Measurements from ENCODE around the gene TUBB1.
A peak's percentile ranks its signal among the peaks of the same experiment; 100 is the strongest.
"Not testable (repeated sequence)": the region's sequence is repeated elsewhere in the genome, so short reads cannot be mapped to it uniquely, and the experiment has no call there.

The TUBB1 gene

DNA sequence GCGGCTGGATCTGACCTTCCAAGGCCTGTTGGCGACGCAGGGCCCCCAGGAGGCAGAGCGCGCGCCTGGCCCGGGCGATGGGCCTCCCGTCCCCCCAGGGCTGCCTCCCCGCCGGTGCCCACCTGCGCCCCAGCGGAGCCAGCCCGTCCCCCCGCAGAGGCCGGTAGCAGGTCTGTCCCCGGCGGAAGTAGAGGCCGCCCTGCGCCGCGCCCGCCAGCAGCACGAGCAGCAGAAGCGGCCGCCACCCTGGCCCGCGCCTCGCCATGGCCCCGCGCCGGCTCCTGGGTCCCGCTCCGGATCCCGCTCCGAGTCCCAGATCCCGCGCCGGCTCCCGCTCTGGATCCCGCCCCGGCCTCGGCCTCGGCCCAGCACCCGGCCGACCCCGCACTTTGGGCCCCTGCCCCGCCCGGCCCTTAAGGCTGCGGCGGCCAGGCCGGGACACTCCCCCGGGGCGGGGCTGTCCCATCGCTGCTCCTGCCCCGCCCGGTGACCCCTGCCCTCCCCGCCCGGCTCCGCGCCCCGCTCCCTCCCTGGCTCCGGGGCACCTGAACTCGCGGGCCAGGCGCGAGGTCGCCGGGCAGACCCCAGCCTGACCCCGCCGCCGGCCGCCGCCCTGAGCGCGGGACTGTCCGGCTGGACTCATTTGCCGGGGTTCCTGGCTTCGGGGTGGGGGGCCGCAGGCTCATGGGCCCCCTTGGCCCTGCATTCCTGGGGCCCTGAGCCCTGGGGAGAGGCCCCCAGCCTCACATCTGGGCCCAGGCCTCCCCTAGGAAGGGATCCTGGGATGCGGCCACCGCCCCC, 12.2 kb upstream of the TUBB1 start, which contains the start of gene CTSZ:
Gene CTSZ (minus strand): TSS at position 391 of the 801 bp plus-strand sequence. CDS start 126 bp downstream, at position 265.
- DNase-seq = peak; percentile 45 to 63

DNA sequence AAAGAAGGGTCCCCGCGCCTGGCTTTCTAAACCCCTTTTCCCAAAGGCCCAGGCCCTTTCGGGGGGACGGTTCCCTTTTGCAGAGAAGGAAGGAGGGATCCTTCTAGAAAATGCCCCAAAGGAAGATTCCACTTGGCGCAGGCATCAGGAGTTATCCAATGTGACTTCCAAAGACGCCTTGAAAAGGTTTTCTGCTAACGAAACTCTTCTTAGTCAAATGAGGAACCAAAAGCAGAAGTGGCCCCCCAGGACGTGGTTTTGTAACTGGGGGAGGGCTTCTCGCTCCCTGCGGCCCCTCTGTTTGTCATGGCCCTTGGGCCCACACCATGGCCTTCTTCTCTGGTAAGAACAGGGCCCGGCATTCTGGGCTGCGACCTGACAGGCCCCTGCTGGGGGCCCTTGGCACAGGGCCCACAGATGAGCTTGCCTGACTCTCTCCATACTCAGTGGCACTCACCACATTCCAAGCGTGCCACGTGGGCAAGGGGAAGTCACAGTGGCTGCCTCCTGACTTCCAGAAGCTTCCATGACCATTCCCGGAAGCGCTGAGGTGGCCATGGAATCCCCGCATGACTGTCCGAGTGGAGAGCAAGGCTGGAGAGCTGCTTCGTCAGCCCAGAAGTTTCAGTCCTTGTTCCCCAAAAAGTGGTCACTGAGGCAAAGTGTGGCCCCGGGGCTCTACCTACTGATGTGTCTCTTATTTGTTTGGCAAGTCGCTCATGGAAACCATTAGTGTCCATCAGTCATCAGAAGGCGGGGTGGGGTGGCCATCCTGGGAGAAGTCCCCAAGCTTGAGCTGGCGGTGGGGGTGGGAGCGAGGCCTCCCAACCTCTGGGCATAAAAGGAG, 11.3 kb upstream of the TUBB1 start:
- peak; percentile 31 to 82 for DNase-seq

DNA sequence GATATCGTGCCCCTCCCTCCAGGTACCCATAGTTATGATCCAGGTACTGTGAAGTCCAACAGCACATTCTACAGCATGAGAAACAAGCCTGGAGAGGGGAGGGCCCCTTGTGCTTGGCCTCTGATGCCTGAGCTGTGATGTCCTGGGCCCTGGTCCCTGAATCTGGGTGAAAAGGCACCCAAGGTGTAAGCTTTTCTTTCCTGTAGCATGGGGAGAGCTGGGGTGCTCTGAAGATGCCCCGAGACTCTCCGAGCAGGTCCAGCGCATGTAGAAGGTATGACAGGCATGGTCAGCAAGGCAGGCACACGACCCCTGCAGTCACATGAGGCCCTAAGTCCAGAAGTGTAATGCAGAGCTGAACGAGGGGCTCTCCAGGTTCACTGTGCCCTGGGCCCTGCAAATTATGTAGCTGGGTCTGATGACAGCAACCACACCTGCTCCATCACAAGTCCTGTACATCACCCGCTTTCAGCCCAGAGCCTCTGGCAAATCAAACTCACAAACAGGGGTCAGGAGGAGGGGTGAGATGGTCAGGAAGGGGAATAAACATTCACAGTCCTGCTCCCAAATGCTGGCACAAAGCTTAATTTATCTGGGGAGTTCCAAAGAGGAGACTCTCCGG, 10.4 kb upstream of the TUBB1 start:
- no peak for DNase-seq

DNA sequence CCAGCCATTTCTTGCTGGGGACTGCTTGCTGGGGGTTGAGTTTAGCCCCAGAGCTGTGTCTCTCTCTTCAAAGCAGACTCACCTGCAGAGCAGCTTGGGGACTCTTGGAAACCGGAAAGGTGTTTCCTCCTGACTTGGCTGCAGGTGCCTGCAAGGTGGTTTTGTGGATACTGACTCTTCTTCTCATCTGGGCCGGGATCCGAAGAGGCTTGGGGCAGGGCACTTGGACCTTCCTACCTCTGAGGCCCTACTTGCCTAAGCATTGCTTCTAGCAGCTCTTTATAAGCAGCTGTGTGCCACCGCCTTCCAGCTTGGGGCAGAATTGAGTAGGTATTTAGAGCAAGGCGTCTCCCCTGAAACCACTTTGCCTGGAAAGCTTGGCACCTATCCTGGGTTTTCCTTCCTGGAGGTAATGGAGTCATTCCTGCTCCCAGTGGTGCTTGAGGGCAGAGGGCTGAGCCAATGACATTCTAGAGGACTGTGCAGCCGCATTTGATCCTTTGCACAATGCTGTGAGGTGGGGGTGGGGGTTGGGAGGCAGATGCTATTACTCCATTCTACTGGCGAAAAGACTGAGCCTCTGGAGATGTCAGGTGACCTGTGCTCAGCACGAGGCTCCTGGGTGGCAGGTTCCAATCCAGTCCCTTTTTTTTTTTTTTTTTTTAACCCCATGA, 8.8 kb upstream of the TUBB1 start:
- DNase-seq = no peak

DNA sequence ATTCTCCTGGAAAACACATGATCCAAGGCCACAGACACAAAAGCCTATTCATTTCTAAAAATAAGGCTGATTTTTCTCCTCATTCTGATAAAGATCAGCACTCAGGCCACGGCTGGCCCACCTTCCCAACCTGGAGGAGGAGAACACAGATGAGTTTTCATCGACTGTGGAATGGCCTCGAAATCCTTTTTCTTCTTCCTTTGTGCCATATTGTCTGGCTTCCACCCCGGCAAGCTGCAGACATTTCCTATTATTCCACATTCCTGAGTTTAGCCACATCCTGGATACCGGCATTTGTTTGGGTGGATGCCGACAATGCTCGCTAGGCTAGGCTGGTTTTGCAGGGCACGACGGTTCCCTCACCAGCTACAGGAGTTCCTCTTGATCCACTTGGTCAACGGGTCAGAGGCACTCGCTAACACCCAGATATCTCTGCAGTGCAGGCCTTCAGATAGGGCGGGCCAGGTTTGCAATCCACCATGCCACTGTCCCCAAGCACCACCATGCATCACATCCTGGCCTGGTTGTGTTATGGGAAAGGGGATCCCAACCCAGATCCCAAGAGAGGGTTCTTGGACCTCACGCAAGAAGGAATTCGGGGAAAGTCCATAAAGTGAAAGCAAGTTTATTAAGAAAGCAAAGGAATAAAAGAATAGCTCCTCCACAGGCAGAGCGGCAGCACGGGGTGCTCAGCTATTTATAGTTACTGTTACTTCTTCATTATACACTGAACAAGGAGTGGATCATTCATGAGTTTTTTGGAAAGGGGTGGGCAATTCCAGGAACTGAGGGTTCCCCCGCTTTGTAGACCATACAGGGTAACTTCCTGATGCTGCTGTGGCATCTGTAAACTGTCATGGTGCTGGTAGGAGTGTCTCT, 8.0 kb upstream of the TUBB1 start:
- DNase-seq = no peak

DNA sequence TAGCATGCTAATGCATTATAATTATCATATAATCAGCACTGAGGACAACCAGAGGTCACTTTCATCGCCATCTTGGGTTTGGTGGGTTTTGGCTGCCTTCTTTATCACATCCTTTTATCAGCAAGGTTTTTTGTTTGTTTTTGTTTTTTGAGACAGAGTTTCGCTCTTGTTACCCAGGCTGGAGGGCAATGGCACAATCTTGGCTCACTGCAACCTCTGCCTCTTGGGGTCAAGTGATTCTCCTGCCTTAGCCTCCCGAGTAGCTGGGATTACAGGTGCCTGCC, 7.4 kb upstream of the TUBB1 start:
- not testable (repeated sequence) for DNase-seq

DNA sequence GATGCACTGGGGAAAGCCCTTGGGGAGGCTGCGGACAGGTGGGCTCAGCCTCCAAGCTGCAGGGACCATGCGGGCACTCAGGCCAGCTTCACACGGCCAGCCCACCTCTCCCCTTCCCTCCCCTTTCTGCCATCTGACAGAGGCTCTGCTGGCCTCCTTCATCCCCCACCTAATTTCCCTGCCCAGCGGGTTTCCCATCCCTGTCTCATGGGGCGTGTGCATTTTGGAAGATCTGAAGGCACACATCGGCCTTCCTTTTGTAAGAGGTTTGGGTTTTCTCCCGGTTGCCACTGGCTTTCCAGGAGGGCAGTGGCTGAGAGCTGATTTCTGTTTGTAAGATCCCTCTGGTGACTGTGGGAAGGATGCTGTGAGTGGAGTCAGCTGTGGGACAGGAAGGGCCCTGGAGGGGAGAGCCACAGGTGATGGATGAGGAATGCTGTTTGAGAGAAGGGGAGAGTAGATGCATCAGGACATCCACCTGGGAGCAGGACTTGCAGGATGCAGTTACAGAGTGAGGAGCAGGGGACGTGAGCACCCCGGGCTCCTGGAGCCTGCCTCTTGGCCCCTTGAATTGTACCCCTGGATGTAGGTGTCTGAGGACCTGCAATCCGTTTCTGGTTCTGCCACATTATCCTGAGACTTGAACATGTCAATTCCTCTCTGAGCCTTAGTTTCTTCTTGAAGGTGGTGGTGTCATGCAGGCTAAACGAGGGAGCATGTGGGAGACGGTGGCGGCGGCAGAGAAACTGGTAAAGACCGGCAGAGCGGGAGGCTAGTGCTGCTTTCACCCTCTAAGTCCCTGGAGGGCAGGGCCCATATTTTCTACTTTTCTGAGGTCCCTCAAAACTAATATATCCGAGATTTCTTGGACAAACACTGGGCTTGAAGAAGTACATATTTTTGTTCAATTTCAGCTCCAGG, 5.9 kb upstream of the TUBB1 start:
- DNase-seq = no peak

DNA sequence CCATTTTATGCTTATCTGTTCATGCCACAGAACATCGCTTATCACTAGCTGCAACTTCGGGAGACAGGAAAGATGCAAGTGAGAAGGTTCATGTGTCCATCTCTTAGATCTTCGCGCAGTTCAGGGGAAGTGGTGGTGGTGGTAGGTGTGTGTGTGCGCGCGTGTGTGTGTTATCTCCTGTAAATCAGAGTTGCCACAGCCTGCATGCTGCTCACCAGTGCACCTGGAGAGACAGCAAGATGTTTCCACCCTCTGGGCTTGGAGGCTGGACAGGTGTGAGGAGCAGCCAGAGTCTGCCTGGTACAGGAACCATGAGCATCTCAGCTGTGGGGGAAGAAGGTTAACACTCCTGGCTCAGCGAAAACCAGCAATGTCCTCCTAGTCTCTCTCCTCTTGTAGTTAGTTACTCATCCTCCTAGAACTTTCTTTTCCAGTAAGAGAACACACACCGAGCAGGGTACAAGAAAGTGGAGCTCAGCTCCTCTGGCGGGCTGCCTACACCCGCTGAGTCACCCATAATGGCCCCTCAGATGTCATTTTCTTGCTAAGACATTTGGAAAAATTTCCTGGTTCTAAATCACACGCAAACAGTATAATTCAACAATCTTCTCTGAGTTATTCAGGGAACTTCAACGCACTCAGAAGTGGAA, 5.1 kb upstream of the TUBB1 start:
- DNase-seq = peak in 1 of 2 donors; percentile 29

DNA sequence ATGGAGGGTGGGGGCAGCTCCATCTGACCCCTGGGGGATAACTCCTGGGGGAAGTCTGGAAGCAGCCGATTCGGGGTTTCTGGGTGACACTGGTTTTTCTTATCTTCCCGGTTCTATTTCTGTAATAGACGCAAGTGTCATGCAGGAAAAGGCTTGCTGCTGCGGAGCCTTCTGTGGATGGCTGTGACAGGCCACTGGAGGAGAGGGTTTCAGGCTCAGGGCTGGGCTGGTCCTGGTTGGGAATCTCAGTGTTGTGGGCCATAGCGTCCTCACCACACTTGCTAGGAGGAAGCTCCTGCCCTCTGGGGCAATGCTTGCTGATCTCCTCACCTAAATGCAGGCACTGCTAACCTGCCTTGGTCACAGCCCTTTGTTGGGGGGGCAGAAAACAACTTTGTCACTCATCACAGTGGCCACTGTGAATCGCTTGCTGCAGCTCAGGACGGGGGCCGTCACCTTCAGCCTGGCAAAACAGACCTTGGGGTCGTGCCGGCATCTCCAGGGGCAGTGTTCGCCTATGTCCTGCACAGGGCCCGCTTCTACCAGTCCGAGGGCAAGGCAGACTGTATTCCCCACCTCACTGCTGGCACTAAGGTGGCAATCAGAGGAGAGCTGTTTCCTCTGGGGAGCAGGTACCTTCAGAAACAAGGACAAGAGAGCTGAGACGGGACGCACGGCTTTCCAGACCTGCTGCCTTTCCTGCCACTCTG, 4.4 kb upstream of the TUBB1 start:
- no peak for DNase-seq

DNA sequence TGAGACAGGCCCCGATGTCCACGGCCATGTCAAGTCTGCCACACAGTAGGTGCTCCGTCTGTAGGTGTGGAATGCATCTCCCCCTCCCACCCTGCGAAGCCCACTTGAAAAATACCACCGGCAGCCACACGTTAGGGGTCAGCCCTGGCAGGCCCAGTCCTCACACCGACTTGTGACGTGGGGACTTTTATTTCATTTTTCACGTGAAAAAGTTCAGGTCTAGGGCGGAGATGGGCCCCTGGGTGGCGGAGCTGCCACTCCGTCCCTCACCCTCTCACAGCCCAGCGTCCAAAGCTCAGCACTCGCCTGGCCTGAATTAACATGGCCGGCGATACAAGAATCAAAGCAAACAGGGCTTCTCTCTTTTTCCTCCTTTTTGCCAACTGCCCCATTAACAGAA, 3.8 kb upstream of the TUBB1 start:
- no peak for DNase-seq

DNA sequence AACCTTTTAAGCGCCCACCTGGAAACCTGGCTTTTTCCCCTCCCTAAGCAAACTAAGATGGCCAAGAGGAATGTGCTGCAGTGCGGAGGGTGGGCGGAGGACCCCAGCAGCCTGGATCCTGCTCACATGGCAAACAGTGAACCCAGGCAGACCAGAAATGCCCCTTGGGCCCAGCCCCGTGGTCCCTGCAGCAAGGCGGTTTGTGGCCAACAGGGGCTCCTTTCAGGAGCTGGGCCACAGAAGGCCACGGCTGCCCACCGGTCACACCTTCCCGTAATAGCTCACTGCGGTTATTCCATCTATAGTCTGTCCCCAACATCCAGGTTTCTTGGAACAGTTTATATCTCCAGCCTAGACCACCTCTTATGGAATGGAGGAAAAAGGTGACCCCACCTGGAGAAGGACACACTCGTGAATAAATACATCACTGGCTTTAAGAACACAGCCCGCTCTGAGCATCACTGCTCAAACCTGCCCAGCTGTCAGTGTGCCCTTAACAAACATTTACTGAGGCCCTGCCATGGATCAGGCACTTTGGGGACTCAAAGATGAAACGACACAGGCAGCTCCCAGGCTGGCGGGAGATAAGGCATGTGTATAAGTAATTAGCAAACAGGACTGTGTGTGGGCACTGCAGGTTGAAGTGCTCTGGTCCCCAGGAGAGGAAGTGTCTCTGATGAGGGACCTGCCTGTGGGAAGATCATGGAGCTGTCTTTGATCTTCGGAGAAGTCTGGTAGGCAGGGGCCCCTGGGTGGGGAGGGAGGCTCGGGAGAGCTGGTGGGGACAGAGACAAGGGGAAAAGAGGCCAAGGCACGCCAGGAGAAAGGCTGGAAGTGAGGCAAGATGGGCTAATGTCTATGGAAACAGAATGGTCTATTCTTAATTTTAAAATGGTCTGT, 3.2 kb upstream of the TUBB1 start:
- no peak for DNase-seq

DNA sequence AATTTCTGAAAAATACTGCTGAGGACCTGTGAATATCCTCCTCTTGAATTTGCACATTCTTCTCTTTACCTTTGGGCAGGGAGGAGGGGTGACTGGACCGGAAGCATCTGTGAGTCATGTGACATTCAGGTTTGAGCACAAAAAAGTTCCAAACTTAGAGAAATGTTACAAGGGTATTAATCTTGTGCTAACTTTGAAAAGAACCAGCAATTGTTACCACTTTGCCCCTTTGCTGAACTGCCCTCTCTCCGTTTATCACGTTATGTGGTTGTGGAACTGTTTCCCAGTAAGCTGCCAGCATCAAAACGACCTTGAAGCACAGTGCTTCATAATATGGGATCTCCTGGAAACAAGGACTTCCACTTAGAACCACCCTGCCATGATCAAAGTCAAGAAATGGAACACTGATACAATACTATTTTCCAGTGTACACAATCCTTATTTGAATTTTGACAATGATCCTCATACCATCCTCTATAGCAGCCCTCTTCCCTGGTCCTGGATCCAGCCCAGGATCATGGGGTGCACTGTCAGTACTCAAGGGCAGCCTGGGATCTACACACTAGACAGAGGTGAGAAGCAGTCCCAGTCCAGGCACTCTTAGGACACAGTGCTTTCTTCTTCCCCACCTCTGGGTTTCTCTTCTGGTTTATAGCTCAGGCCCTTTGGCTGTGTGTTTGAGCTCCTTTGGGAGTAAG, 2.3 kb upstream of the TUBB1 start:
- no peak for DNase-seq

DNA sequence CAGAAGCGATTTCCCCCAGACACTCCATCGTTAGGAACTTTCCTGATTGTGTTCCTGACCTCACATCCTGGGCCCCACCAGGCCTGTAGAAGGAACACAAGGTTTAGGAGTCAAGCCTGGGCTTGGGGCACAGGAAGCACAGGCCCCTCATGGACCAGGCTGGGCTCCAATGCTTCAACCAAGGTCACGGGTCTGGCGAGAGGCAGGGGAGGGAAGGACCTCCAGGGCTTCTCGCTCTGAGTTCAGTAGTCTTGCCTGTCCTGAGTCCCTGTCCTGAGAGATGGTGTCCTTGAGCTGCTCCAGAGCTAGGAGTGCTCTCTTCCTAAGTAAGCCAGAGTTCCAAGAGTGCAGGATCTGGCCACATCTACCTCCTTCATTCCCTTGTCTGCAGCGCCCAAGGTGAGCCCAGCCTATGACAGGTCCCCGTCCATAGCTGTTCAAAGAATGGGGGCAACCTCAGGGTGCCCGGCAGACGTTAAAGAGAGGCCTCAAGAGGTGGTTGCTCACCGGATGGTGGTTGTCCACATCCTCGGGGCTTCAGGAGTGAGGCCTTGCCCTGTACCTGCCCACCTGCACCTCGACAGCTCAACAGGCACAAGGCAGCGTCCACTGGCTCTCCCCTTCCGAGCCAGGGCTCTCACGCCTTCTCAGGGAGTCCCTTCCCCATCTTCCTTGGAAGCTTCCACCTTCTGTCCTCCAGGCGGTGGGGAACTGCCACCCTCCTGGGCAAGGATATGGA, 1.6 kb upstream of the TUBB1 start:
- no peak for DNase-seq

DNA sequence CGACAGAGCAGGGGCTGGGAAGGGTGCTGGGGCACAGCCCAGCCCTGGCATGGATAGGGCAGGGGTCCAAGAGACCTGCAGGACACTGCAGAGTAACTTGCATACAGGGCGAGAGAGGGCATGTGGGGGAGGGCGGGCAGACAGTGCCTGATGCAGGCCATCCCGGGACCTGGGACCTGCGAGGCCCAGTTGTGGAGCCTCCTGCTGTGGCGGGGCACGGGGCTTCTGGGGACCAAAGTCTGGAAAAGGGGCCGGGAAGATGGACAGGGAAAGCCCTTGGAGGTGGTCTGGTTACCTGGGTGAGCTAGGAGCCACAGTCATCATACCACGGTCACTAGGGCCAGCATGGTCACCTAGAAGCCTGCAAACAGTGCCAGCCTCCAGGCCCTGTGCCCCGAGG, 412 bp upstream of the TUBB1 start:
- DNase-seq = no peak

DNA sequence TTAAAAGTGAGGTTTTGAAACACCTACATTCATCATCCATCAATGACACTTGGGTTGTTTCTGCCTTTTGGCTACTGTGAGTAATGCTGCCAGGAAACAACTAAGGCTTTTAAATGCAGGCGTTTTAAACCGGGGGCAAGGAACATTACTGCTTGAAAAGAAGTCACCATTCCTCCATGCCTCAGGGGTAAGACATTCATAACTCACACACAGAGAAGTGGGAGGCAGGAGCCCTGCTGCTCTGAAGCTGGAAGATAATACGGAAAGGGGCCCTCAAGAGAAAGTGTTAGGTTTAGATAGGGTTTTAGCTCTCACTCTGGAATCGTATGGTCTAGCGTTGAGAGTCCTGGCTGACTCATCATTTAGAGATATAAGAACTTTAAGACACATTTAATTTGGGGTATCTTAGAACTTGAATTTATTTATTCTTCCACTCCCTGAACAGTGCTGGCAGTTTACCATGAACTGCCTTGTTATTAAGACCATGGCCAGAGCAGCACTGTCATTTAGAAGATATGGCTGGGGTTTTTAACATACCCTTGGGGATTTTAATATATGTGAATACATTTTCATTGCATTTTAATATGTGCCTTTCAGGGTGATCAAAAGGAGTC, 1.8 kb downstream of the TUBB1 start:
- no peak for DNase-seq

DNA sequence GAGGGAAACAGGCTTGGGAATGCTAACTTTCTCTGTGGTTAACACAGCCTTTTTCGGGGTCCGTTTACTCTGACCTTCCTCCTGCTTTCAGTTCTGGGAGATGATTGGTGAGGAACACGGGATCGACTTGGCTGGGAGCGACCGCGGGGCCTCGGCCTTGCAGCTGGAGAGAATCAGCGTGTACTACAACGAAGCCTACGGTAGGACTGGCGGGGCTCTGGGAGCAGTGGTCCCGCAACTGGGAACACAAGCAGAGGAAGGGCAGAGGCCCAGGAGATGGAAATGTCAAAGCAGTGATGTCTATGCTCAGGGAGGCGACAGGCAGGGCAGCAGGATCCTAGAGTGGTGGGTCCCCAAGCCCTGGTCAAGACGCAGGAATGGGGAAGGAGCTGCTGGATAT, 3.5 kb downstream of the TUBB1 start:
- DNase-seq = no peak

DNA sequence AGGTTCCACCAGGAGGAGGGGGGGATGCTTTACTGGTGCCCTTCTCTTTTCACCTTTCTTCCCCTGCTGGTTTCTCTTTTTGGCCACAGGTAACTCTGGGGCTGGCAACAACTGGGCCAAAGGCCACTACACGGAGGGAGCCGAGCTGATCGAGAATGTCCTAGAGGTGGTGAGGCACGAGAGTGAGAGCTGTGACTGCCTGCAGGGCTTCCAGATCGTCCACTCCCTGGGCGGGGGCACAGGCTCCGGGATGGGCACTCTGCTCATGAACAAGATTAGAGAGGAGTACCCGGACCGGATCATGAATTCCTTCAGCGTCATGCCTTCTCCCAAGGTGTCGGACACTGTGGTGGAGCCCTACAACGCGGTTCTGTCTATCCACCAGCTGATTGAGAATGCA, 4.4 kb downstream of the TUBB1 start:
- DNase-seq = no peak

Data from CD4-positive, alpha-beta T cell treated with Interleukin-1 beta for 1 hour (primary cell).